Measurements from ENCODE around the gene HOXA9. TPM values are rescaled to one million over a fixed set of nuclear protein-coding genes. Genes with fewer than 3 reads are reported as not detected.

The HOXA9 gene
- total RNA-seq, 1 donor from 2014 or later = not detected

GRCh38 chr7:27179030-27179429 lies 13.7 kb upstream of the HOXA9 start:
- intact Hi-C loops (cut with micrococcal nuclease) = no loop called here

GRCh38 chr7:27178366-27178765 lies 13.0 kb upstream of the HOXA9 start:
- intact Hi-C loops (cut with micrococcal nuclease) = no loop called here

- intact Hi-C loops (cut with micrococcal nuclease) = no loop called here
Measured at GRCh38 chr7:27177795-27178320, 12.5 kb upstream of the HOXA9 start.

GRCh38 chr7:27176962-27177794 lies 11.8 kb upstream of the HOXA9 start:
- intact Hi-C loops (cut with micrococcal nuclease) = no loop called here

- intact Hi-C loops (cut with micrococcal nuclease) = no loop called here
Measured at GRCh38 chr7:27176524-27176845, 11.1 kb upstream of the HOXA9 start.

- intact Hi-C loops (cut with micrococcal nuclease) = no loop called here
Measured at GRCh38 chr7:27175626-27176523, 10.5 kb upstream of the HOXA9 start.

- intact Hi-C loops (cut with micrococcal nuclease) = no loop called here
Measured at GRCh38 chr7:27174874-27175625, 9.7 kb upstream of the HOXA9 start.

DNA sequence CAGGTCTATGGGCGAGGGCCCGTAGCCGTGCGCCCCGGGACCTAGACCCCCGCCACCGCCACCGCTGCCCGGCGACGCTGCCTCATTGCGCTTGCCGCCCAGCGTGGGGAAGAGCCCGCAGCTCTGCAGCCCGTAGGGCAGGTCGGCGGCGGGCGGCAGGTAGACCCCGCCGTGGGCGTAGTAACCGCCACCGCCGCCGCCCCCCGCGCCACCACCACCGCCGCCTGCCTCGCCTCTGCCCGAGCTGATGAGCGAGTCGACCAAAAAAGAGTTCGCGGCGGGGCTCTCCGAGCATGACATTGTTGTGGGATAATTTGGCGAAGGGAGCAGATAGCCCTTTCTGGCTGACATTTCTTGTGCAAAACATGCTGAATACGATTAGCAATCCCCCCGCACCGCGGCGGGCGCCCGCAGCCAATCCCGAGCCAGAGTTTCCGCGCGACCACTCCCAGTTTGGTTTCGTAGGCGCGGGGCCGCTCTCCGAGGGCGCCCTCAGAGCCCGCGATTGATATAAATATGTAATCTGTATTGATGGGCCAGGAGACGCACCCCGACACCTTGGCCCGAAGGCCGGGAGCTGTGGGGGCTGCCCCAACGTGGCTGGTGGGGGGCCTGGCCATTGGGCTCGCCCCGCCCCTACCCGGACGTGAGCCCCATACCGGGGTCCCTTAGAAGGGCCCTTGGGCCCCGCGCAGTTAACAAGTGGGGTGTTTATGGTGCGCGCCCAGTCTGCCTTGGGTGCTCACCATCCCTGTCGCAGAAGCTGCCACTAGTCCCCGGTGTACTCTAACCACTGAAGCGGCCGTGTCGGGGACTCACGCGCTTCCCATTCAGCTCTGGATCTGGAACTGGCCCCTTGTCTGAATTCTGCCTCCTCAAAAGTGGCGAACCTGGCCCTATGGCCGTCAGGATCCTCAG lies 8.9 kb upstream of the HOXA9 start, which contains the start of gene HOXA10:
Gene HOXA10 (minus strand): TSS at position 365 of the 918 bp plus-strand sequence. CDS start 14 bp downstream, at position 351.
- intact Hi-C loops (cut with micrococcal nuclease) = loop anchor here (2.0 kb wide), 1 partner anchor 25 kb away; no protein-coding TSS in a partner anchor

DNA sequence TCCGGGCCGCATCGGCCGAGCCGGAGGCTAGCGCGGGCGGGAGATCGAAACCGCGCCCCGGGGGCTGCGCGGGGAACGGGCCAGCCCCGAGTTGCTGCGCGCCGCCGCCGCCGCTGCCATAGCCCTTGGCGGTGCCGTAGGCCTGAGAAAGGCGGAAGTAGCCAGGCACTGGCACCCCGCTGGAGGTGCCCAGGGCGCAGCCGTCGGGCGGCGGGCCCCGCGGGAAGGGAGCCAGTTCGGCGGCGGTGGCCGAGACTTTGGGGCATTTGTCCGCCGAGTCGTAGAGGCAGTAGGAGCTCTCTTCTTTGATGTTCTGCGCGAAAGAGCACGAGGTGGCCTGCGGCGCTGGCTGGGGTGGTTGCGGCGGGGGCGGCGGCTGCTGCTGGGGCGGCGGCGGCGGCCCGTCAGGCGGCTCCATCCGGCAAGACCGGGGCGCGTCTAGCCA lies 8.2 kb upstream of the HOXA9 start:
- intact Hi-C loops (cut with micrococcal nuclease) = loop anchor here (2.0 kb wide), 1 partner anchor 25 kb away; no protein-coding TSS in a partner anchor

DNA sequence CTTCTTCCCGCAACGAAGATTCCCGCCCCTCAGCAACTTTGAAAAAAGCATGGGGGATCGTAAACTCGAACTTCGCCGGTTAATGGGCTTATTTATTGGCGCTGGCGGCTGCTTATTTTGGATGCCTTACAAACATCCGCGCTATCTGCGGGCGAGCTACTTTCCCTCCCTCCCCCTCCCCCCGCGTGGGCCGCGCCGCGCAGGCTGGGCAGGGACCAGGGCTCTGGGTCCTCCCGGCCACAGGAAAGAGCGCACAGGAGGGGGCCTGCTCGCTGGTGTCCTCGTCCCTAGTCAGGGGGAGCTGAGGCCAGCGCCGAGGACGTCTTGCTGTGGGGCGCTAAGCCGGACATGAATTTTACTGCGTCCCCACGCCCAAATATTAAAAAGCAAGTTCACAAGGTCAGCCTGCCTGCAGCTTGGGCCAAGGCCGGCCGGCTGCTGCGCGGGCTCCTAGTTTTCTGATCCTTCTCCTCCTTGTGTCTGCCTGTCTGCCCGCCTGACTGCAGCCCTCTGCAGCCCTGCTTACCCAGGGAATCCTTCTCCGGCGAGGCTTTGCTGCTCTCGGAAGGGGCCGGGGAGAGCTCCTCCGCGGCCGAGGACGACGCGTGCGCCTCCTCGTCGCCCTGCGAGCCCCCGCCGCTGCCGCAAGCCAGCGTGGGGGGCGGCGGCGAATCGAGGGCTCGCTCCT lies 7.6 kb upstream of the HOXA9 start:
- intact Hi-C loops (cut with micrococcal nuclease) = loop anchor here (2.0 kb wide), 1 partner anchor 26 kb away; no protein-coding TSS in a partner anchor

- intact Hi-C loops (cut with micrococcal nuclease) = loop anchor here (2.0 kb wide), 1 partner anchor 26 kb away; no protein-coding TSS in a partner anchor
Measured at GRCh38 chr7:27172315-27172774, 7.0 kb upstream of the HOXA9 start.

DNA sequence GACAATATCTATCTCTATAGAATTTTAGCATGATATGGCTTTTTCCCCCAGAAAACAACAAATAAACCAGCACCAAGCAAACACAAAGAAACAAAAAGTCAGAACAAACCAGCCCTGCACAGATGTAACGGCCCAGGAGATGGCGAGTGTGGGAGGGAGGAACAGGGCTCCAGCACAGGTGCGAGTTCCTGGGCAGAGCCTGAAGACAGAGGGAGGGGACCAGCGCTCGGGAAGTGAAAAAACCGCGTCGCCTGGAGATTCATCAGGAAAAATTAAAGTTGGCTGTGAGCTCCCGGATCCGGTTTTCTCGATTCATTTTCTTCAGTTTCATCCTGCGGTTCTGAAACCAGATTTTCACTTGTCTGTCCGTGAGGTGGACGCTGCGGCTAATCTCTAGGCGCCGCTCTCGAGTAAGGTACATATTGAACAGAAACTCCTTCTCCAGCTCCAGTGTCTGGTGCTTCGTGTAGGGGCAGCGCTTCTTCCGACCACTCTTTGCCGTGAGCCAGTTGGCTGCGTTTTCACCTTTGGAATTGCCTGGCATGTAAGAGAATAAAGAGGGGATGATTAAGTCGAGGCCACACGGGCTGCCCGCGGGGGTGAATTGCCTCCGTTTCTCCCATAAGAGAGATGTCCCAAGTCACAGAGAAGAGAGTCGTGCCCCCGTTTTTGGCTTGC lies 6.4 kb upstream of the HOXA9 start:
- intact Hi-C loops (cut with micrococcal nuclease) = loop anchor here (2.0 kb wide), 1 partner anchor 27 kb away; no protein-coding TSS in a partner anchor

DNA sequence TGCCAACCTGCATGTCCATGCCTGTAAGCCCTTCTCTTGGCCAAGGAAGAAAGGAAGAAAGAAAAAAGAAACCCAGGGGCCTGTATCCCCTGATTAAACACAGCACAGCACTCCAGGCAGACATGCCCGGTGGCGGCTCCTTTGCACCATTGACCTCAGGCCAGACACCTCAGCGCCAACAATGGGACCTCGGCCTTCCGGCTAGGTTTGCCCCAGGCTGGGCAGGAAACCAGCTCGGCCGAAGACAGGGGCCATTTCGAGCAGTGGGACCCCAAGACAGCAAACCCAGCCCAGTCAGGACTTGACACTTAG lies 5.9 kb upstream of the HOXA9 start:
- intact Hi-C loops (cut with micrococcal nuclease) = no loop called here

GRCh38 chr7:27170426-27171324 lies 5.3 kb upstream of the HOXA9 start:
- intact Hi-C loops (cut with micrococcal nuclease) = no loop called here

DNA sequence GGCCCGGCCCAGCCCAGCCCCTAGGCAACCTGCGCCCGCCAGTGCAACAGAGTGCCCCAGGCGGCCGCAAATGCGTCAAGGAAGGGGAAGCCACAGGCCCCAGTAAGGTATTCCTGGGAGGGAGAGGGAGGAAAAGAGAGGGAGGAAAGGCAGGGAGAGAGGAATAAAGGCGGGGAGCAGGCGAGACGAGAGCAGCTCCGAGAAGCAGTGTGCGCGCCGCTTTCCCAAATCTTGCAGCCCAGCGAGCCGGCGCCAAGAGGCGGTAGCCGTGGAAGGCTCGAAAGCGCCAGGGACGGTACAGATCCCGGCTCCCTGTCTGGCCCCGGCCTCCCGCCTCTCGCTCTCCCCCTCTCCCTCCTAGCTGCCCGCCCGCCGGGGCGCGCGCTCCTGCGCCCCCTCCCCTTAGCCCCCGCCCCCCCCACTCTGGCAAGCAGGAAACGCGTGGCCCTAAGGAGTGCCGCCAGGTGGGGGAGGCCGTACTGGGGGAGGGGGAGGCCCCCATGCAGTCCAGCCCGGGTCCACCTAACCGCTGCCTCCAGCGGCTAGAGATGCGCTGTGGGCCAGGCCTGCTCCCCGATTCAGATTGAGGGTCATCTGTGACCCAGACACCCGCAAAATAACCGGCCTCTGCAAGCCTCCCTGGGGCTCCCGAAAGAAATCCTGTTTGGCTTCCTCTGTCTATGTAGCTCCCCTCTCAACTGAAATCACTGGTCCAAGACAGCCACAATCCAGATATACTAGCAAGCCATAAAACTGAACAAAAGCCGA lies 4.5 kb upstream of the HOXA9 start:
- intact Hi-C loops (cut with micrococcal nuclease) = loop anchor here (2.0 kb wide), 1 partner anchor 15 kb away; the partner anchor contains the start of gene HOXA11

DNA sequence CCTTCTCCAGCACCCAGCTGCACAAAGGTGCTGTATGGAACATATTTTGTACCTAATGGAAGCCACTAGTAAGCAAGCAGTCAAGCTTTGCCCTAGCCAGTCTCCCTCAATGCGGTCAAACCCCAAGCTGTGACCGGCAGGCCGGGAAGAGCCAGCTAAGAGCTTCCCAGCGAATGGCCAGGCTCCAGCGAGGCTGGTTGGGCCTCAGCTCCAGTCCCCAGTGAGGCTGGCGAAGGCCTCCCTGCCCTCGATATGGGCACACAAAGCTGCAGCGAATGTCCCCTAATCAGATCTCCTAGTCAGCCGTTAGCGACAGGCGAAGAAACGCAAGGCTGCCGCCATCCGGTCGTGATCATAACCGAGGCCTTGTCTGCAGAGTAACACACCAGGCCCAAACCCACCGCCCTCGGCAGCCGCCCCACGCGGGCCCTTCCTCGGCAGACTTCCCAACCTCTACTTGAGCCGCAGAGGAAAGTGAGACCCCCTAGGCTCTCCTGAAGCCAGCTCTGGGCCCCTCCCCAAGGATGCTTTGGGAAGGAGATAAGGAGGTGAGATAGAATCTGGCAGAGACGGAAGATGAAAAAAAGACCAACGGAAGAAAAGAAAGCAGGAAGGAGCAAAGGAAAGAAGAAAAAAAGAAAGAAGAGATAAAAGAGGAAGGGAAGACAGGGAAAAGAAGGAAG lies 3.1 kb upstream of the HOXA9 start:
- intact Hi-C loops (cut with micrococcal nuclease) = loop anchor here (2.0 kb wide), 1 partner anchor 16 kb away; the partner anchor contains the start of gene HOXA11

Data from T-helper 1 cell treated with Interleukin-12 subunit alpha and Interleukin-12 subunit beta and Interleukin-4 antibody, amounts not matched to agents 30 ng/mL and 1 ng/mL, for 36 hours (primary cell).